Activated T-cell treated with anti-CD3 and anti-CD28 coated beads, Interleukin-2, amount 50 U/mL, for 48 hours (primary cell): ENCODE measurements around the gene MVD.
A peak's percentile ranks its signal among the peaks of the same experiment; 100 is the strongest.
"Not testable (repeated sequence)": the region's sequence is repeated elsewhere in the genome, so short reads cannot be mapped to it uniquely, and the experiment has no call there.

Experiments used
- DNase-seq, 2 experiments: peaks; one replicate each; pipeline ENCODE4 v3.0.0-alpha.2; 2020

Gene MVD

GRCh38 chr16:88681084-88681680, 18.3 kb upstream of the MVD start:
- DNase-seq: peak; percentile 62 to 70

- no peak for DNase-seq
Observed at GRCh38 chr16:88680554-88681083, 17.7 kb upstream of the MVD start.

- DNase-seq: no peak
Observed at GRCh38 chr16:88678224-88678979, 15.5 kb upstream of the MVD start.

- no peak for DNase-seq
Observed at GRCh38 chr16:88677721-88678120, 14.8 kb upstream of the MVD start.

- DNase-seq: no peak
Observed at GRCh38 chr16:88676502-88677242, 13.8 kb upstream of the MVD start.

GRCh38 chr16:88673716-88674379, 11.0 kb upstream of the MVD start:
- DNase-seq: no peak

GRCh38 chr16:88672776-88673175, 9.9 kb upstream of the MVD start:
- no peak for DNase-seq

- no peak for DNase-seq
Observed at GRCh38 chr16:88671806-88672205, 8.9 kb upstream of the MVD start.

- no peak for DNase-seq
Observed at GRCh38 chr16:88669980-88670379, 7.1 kb upstream of the MVD start.

- not testable (repeated sequence) for DNase-seq
Observed at GRCh38 chr16:88669493-88669892, 6.6 kb upstream of the MVD start.

- no peak for DNase-seq
Observed at GRCh38 chr16:88667461-88667860, 4.6 kb upstream of the MVD start.

GRCh38 chr16:88665570-88665969, 2.7 kb upstream of the MVD start:
- DNase-seq: no peak

- no peak for DNase-seq
Observed at GRCh38 chr16:88665148-88665547, 2.3 kb upstream of the MVD start.

GRCh38 chr16:88662222-88662842, 559 bp downstream of the MVD start:
- peak; percentile 47 to 54 for DNase-seq

GRCh38 chr16:88661468-88661867, 1.4 kb downstream of the MVD start:
- DNase-seq: no peak

- DNase-seq: no peak
Observed at GRCh38 chr16:88659160-88659559, 3.7 kb downstream of the MVD start.

- DNase-seq: no peak
Observed at GRCh38 chr16:88658714-88659113, 4.2 kb downstream of the MVD start.

GRCh38 chr16:88657371-88657770, 5.5 kb downstream of the MVD start:
- DNase-seq: no peak

- no peak for DNase-seq
Observed at GRCh38 chr16:88656291-88656980, 6.5 kb downstream of the MVD start.

GRCh38 chr16:88655733-88656281, 7.1 kb downstream of the MVD start:
- DNase-seq: no peak

- DNase-seq: no peak
Observed at GRCh38 chr16:88655053-88655732, 7.7 kb downstream of the MVD start.
